GM21576 (cell line): ENCODE results near the gene DDX25.
"Not testable (repeated sequence)": the region's sequence is repeated elsewhere in the genome, so short reads cannot be mapped to it uniquely, and the experiment has no call there.

ENCODE experiments used
- ATAC-seq: cut with Tn5 transposase; IDR thresholded peaks from one replicate; pipeline ENCODE4 v1.9.1; 2021; ENCODE audit warnings: mild to moderate bottlenecking, moderate library complexity; ENCODE audit not compliant: unreplicated experiment

The DDX25 gene

GRCh38 chr11:125903711-125904659 is at the start of gene DDX25:
Gene DDX25, plus strand, starts transcription at chr11:125904508. Its CDS starts 10 bp downstream, at chr11:125904518.
- no peak for ATAC-seq

GRCh38 chr11:125857670-125858069 is 46.6 kb upstream of the DDX25 start:
- ATAC-seq = not testable (repeated sequence)

GRCh38 chr11:125862786-125863185 is 41.5 kb upstream of the DDX25 start:
- ATAC-seq = not testable (repeated sequence)

GRCh38 chr11:125865354-125865753 is 39.0 kb upstream of the DDX25 start:
- ATAC-seq = not testable (repeated sequence)

GRCh38 chr11:125869521-125869920 is 34.8 kb upstream of the DDX25 start:
- no peak for ATAC-seq

GRCh38 chr11:125871391-125872137 is 32.7 kb upstream of the DDX25 start:
- ATAC-seq = no peak

GRCh38 chr11:125872138-125872491 is 32.2 kb upstream of the DDX25 start:
- ATAC-seq = no peak

GRCh38 chr11:125873881-125874555 is 30.3 kb upstream of the DDX25 start:
- no peak for ATAC-seq

- ATAC-seq = no peak
These were observed 29.7 kb upstream of the DDX25 start for GRCh38 chr11:125874556-125875124.

GRCh38 chr11:125881291-125881690 is 23.0 kb upstream of the DDX25 start:
- ATAC-seq = no peak

GRCh38 chr11:125883375-125883774 is 20.9 kb upstream of the DDX25 start:
- no peak for ATAC-seq

- peak; percentile 28 for ATAC-seq
These were observed 17.3 kb upstream of the DDX25 start for GRCh38 chr11:125886997-125887372.

- peak; percentile 83 for ATAC-seq
These were observed 16.7 kb upstream of the DDX25 start, which contains the start of gene HYLS1 for GRCh38 chr11:125887373-125888324. Gene HYLS1, plus strand, starts transcription at chr11:125887668. Its CDS starts 11,701 bp downstream, at chr11:125899369.

- ATAC-seq = no peak
These were observed 13.7 kb upstream of the DDX25 start for GRCh38 chr11:125890447-125891100.

GRCh38 chr11:125892071-125892470 is 12.2 kb upstream of the DDX25 start:
- ATAC-seq = no peak

GRCh38 chr11:125892994-125893393 is 11.3 kb upstream of the DDX25 start:
- no peak for ATAC-seq

- ATAC-seq = no peak
These were observed 2.4 kb upstream of the DDX25 start for GRCh38 chr11:125901872-125902271.

- ATAC-seq = no peak
These were observed 1.9 kb upstream of the DDX25 start for GRCh38 chr11:125902277-125902926.
